ENCODE data around the gene POLA2.

DNA sequence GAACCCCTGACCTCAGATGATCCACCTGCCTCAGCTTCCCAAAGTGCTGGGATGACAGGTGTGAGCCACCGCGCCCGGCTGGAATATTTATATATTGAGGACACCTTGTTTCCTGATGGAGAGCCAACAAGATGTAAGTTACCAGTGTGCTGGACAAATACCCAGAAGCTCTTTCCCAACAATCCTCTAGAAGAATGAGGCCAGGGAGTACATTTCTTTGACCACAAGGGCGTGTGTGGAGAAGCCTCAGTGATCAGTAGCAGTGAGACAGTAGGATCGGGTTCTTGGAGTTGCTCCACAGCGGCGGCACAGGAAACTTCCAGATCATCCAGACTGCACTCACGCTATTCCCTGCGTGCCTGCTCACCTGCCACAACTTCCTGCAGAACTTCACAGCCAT lies 10.3 kb upstream of the POLA2 start:
- TF ChIP-seq, protein P1, sequence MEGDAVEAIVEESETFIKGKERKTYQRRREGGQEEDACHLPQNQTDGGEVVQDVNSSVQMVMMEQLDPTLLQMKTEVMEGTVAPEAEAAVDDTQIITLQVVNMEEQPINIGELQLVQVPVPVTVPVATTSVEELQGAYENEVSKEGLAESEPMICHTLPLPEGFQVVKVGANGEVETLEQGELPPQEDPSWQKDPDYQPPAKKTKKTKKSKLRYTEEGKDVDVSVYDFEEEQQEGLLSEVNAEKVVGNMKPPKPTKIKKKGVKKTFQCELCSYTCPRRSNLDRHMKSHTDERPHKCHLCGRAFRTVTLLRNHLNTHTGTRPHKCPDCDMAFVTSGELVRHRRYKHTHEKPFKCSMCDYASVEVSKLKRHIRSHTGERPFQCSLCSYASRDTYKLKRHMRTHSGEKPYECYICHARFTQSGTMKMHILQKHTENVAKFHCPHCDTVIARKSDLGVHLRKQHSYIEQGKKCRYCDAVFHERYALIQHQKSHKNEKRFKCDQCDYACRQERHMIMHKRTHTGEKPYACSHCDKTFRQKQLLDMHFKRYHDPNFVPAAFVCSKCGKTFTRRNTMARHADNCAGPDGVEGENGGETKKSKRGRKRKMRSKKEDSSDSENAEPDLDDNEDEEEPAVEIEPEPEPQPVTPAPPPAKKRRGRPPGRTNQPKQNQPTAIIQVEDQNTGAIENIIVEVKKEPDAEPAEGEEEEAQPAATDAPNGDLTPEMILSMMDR (IDR thresholded peaks at IDR 0.05) = no peak
- TF ChIP-seq POLR2A (IDR thresholded peaks at IDR 0.05) = no peak
- no peak for TF ChIP-seq POLR2AphosphoS5 (IDR thresholded peaks at IDR 0.05)
- no peak for TF ChIP-seq EP300 (IDR thresholded peaks at IDR 0.05)

Measured in sigmoid colon (tissue), 4 donors.